Muscle layer of duodenum (tissue), 2 donors: ENCODE data around the gene PPP2R2D.

ENCODE experiments used
- H3K27ac ChIP-seq: one replicate; pipeline ENCODE4 v1.7.0; 2013; ENCODE audit warnings: mild to moderate bottlenecking, low read length
- H3K27me3 ChIP-seq: one replicate; pipeline ENCODE4 v1.7.0; 2013; ENCODE audit warnings: low read depth, mild to moderate bottlenecking, control low read depth, low read length
- H3K36me3 ChIP-seq, 2 donors: one replicate each; pipeline ENCODE4 v1.7.0; 2013; ENCODE audit warnings: low read length in 2 of 2, control low read depth in 1 of 2, mild to moderate bottlenecking in 1 of 2; ENCODE audit not compliant: insufficient read depth in 2 of 2, control insufficient read depth in 1 of 2
- H3K4me1 ChIP-seq, 2 donors: one replicate each; pipeline ENCODE4 v1.7.0; 2013; ENCODE audit warnings: low read length in 2 of 2, mild to moderate bottlenecking in 2 of 2, control low read depth in 1 of 2, moderate library complexity in 1 of 2; ENCODE audit not compliant: insufficient read depth in 2 of 2, control insufficient read depth in 1 of 2
- H3K4me3 ChIP-seq, 2 donors: one replicate each; pipeline ENCODE4 v1.7.0; 2013; ENCODE audit warnings: low read length in 2 of 2, low read depth in 1 of 2, mild to moderate bottlenecking in 1 of 2
- H3K9me3 ChIP-seq, 2 donors: one replicate each; pipeline ENCODE4 v1.7.0; 2013; ENCODE audit warnings: low read length in 2 of 2, control low read depth in 1 of 2, mild to moderate bottlenecking in 1 of 2; ENCODE audit not compliant: control insufficient read depth in 1 of 2
- donor health status: healthy.

The PPP2R2D gene

GRCh38 chr10:131998845-131999681 lies 98.3 kb downstream of the PPP2R2D start:
- H3K27ac ChIP-seq = no peak overlapping the region

GRCh38 chr10:132001238-132001972 lies 100.6 kb downstream of the PPP2R2D start:
- Histone ChIP-seq H3K27me3 (no peaks in the 10 kb centered on the region), H3K9me3 (peaks cover 0 to 6% of the 10 kb centered on the region in 2 donors), H3K4me3 (no peak overlapping the region), H3K36me3 (no peaks in the 10 kb centered on the region), H3K27ac (no peak overlapping the region), H3K4me1 (peaks cover 4 to 17% of the 10 kb centered on the region in 2 donors)

More at GRCh38 chr10:131998845-131999681, 98.3 kb downstream of the PPP2R2D start:
- H3K4me3 ChIP-seq = no peak overlapping the region
- no peaks in the 10 kb centered on the region for H3K9me3 ChIP-seq
- peaks cover 4 to 18% of the 10 kb centered on the region in 2 donors for H3K4me1 ChIP-seq
- no peaks in the 10 kb centered on the region for H3K27me3 ChIP-seq
- H3K36me3 ChIP-seq = no peaks in the 10 kb centered on the region

DNA sequence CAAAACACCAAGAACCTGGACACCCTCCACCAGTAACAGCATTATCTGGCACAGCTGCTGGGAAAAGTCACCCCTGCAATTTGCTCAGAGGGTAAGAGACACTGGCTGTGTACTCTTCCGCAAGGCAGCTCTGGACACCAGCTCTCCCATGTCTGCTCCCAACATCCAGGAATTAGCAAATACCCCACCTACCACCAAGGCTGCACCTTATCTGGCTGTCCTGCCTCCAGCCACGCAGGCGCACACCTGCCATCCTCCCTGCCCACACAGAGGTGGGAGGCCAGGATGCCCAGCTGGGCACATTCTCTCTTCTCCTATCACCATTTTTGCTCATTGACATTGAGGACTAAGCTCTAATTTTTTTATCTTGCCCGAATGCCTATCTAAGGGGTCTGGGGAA lies 101.2 kb downstream of the PPP2R2D start:
- Histone ChIP-seq H3K36me3 (no peaks in the 10 kb centered on the region), H3K27ac (no peak overlapping the region), H3K4me3 (no peak overlapping the region), H3K27me3 (no peaks in the 10 kb centered on the region), H3K4me1 (peaks cover 4 to 11% of the 10 kb centered on the region in 2 donors), H3K9me3 (peaks cover 0 to 6% of the 10 kb centered on the region in 2 donors)

DNA sequence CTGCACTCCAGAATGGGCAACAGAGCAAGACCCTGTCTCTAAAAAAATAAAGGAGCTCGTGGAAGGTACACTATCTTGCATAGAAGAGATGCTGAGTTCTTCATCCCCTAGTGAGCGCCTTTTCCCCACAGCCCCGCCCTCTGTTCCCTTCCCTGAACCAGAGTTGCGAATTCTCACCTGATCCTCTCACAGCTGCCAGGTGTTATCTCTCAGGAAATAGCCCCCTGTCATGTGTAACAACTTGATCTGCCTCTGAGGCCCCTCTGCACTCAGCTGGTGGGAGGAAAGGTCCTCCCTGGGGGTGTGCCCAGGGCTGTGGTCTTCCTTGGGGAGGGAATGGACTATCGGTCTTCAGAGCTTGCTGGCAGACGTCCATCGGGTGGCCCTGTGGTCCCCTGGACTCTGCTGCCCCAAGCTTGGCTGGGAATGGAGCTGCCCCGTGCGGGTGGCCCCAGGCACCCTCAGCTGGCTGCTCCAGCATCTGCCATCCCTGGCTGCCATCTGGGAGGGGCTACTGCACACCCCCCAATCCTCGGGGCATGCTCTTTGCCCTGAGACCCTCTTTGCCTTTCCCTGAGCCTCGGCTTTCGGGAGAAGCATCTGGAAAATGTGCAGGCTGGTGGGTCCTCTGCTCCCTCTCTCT lies 102.6 kb downstream of the PPP2R2D start:
- no peaks in the 10 kb centered on the region for H3K36me3 ChIP-seq
- H3K9me3 ChIP-seq = peaks cover 0 to 6% of the 10 kb centered on the region in 2 donors
- no peaks in the 10 kb centered on the region for H3K27me3 ChIP-seq
- H3K27ac ChIP-seq = no peak overlapping the region
- peaks cover 0 to under 1% of the 10 kb centered on the region in 2 donors for H3K4me1 ChIP-seq
- no peak overlapping the region for H3K4me3 ChIP-seq

DNA sequence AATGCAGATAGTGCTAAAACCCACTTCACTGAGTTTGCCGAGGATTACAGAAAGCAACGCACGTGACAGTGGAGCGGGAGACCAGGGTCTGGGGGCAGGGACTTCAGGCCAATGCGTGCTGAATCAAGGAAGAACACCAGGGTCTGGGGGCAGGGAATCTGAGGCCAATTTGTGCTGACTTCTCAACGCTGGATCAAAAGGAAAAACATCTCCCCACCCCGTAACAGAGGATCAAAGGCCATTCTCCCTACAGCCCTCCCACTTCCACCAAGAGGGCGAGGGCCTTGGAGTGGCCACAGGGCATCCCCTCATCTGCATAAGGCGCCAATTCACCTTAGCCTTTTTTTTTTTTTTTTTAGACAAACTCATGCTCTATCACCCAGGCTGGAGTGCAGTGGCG lies 103.2 kb downstream of the PPP2R2D start:
- no peaks in the 10 kb centered on the region for H3K36me3 ChIP-seq
- H3K27me3 ChIP-seq = no peaks in the 10 kb centered on the region
- H3K4me3 ChIP-seq = no peak overlapping the region
- peaks cover 0 to 6% of the 10 kb centered on the region in 2 donors for H3K9me3 ChIP-seq
- no peaks in the 10 kb centered on the region for H3K4me1 ChIP-seq
- no peak overlapping the region for H3K27ac ChIP-seq

- Histone ChIP-seq H3K9me3 (peaks cover 0 to 6% of the 10 kb centered on the region in 2 donors), H3K27ac (no peak overlapping the region), H3K4me3 (no peak overlapping the region), H3K36me3 (no peaks in the 10 kb centered on the region), H3K27me3 (no peaks in the 10 kb centered on the region), H3K4me1 (no peaks in the 10 kb centered on the region)
These were observed 104.3 kb downstream of the PPP2R2D start for GRCh38 chr10:132005147-132005546.

GRCh38 chr10:132006966-132007365 lies 106.2 kb downstream of the PPP2R2D start:
- Histone ChIP-seq H3K36me3 (no peaks in the 10 kb centered on the region), H3K27me3 (no peaks in the 10 kb centered on the region), H3K4me3 (no peak overlapping the region), H3K4me1 (peaks cover 0 to 3% of the 10 kb centered on the region in 2 donors), H3K9me3 (peaks cover 0 to 6% of the 10 kb centered on the region in 2 donors), H3K27ac (no peak overlapping the region)

DNA sequence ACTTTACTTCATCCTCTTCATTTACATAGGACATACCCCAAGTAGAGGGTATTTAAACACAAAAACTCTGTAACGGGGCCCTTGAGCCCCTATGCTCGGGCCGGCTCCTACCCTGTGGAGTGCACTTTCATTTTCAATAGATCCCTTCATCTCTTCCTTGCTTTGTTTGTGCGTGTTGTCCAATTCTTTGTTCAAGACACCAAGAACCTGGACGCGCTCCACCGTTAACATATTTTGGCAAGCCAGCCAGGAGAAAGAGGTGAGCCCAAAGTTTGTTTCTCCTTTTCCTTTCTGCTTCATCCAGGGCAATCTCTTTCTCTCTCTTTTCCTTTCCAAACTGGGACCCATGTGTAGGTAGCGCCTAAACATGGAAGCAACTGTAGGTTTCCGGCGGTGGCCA lies 106.9 kb downstream of the PPP2R2D start:
- H3K4me1 ChIP-seq = peaks cover 0 to 3% of the 10 kb centered on the region in 2 donors
- H3K4me3 ChIP-seq = no peak overlapping the region
- H3K27ac ChIP-seq = no peak overlapping the region
- H3K36me3 ChIP-seq = no peaks in the 10 kb centered on the region
- no peaks in the 10 kb centered on the region for H3K27me3 ChIP-seq
- H3K9me3 ChIP-seq = peaks cover 0 to 6% of the 10 kb centered on the region in 2 donors
